COR-L47 (cell line): ENCODE results near the gene RNF222.
"Not testable (repeated sequence)": the region's sequence is repeated elsewhere in the genome, so short reads cannot be mapped to it uniquely, and the experiment has no call there.

Source experiments
- DNase-seq: peaks from one replicate; lab custom pipeline; 2025; lab: John Stamatoyannopoulos, UW

The RNF222 gene

GRCh38 chr17:8380049-8380448 is 17.6 kb downstream of the RNF222 start:
- DNase-seq = no peak

GRCh38 chr17:8378117-8378516 is 19.5 kb downstream of the RNF222 start:
- not testable (repeated sequence) for DNase-seq

DNA sequence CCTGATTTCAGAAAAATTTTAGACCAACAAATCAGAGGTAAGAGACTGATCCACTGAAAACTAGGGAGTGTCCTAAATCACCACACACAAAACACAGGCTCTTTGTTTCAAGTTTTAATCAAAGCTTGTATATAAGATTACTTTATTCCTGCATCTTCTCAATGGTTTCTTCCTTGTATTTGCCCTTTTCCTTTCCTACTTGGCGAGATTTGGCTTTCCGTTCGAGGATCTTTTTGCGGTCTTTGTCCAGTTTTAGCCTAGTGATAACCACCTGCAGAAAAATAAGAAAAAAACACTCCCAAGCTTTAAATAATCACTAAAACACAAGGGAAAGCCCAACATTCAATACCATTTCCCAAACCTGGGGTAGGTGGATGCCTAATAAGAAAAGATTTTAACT is 20.2 kb downstream of the RNF222 start:
- no peak for DNase-seq

- peak; percentile 63 for DNase-seq
Measured at GRCh38 chr17:8376271-8377067, 21.2 kb downstream of the RNF222 start, which contains the start of gene KRABD2. Gene KRABD2, minus strand, starts transcription at chr17:8376704.

- no peak for DNase-seq
Measured at GRCh38 chr17:8375738-8376259, 21.8 kb downstream of the RNF222 start.

- not testable (repeated sequence) for DNase-seq
Measured at GRCh38 chr17:8373856-8374255, 23.8 kb downstream of the RNF222 start.

DNA sequence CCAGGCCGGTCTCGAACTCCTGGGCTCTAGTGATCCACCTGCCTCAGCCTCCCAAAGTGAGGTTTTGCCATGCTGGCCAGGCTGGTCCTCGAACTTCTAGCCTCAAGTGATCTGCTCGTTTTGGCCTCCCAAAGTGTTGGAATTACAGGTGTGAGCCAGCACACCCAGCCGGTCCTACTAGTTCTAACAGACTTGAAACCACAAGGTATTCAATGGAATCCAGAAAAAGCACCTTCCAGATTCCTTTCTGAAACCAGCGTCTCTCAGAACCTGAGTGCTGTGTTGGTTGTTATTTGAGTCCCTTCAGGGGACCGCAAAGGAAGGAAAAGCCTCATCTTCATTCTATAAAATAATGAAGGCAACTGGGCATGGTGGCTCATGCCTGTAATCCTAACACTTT is 25.2 kb downstream of the RNF222 start:
- DNase-seq = no peak

DNA sequence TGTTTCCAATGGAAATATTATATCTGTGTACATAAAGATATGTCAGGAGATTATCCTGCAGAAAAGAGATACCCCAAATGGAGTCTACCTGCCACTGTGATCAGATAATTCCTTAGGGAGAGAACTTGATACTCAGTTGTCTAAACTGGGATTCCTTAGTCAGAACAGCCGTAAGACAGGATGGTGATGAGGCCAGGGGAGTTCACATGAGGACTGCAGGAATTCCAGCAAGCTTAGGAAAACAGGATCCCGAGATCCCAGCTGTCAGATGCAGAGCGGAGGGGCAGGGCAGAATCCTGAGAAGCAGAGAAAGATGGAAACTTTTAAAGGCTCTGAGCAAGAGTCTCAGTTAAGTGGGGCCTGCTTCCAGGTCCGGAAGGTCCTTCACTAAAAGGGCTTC is 25.8 kb downstream of the RNF222 start:
- DNase-seq = no peak

DNA sequence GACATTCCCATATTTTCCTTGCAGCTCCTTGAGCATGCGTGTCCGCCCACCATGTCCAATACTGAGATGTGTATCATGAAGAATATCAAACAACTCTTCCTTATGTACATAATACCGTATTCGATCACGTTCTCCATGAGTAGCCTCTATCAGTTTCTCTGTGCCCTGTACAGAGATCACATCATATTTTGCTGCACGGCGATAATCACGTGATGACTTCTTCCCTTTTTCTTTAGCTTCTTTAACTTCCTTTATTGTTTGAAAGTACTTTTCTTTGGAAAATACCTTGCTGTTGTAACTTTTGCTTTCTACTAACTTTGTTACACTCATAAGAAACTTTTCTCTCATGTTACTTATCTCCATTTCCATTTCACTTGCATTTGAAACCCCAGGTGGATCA is 27.7 kb downstream of the RNF222 start:
- no peak for DNase-seq

DNA sequence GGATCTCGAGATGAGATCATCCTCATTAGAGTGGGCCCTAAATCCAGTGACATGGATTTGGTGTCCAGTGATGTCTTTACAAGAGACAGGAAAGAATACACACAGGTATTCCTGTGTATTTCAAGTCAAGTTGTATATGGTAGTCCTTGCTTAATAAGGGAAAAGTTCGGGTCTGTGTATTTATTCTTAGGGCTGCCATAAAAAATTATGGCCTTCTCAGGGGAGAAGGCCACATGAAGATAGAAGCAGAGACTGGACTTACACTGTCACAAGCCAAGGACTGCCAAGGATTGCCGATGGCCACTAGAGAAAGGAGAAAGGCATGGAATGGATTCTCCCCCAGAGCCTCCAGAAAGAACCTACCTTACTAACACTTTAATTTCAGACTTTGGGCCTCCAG is 29.4 kb downstream of the RNF222 start:
- no peak for DNase-seq

- no peak for DNase-seq
Measured at GRCh38 chr17:8366231-8366630, 31.4 kb downstream of the RNF222 start.

DNA sequence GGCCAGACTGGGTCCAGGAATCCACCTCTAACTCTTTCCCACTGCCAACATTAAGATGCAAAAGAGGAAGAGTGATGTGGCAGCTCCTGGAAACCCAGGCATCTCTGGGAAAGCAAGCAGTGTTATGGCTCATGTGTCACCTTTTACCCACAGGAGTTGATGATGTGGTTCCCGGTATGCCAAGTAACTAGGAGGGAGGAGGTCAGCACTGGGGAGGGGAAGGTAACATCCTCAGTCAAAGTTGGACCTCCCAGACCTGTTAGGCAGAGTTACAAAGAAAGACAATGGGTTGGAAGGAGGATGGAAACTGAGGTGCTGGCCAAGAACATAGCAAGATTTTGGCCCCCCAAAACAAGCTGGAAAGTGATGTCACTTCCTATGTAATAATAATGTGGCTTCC is 32.5 kb downstream of the RNF222 start:
- no peak for DNase-seq

GRCh38 chr17:8362651-8363332 is 34.8 kb downstream of the RNF222 start:
- no peak for DNase-seq

DNA sequence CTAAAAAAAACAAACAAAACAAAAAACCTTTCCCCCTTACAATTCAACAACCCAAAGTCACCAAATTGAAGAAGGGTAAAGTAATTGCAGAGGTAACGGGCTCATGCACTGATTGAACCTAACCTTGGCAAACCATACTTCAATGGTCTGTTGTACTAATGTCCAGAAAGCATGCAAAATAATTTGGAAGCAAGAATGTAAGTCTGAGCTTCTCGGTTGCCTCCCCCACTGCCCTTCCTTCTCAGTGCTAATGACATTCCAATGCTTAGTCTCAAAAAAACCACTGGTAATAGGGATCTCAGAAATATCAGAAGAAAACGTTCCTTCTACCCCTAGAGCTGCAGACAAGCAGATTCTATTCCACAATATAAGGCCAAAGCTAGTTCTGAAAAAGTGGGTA is 36.9 kb downstream of the RNF222 start:
- DNase-seq = no peak

- DNase-seq = no peak
Measured at GRCh38 chr17:8360260-8360659, 37.4 kb downstream of the RNF222 start.

- no peak for DNase-seq
Measured at GRCh38 chr17:8359769-8360168, 37.9 kb downstream of the RNF222 start.

- no peak for DNase-seq
Measured at GRCh38 chr17:8357910-8358309, 39.7 kb downstream of the RNF222 start.

DNA sequence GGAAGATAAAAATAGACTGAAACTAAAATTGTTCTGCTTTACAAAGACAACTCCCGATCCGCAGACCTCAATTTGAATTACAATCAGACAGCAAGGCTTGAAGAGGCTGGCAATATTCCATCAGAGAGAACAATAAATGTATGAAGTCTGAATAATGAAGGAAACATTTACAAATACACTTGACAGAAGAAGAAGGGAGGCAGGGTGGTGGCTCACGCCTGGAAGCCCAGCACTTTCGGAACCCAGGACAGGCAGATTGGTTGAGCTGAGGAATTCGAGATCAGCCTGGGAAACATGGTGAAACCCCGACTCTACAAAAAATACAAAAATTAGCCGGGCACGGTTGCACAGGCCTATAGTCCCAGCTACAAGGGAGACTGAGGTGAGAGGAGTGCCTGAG is 43.4 kb downstream of the RNF222 start:
- no peak for DNase-seq

GRCh38 chr17:8353736-8354135 is 43.9 kb downstream of the RNF222 start:
- DNase-seq = no peak

DNA sequence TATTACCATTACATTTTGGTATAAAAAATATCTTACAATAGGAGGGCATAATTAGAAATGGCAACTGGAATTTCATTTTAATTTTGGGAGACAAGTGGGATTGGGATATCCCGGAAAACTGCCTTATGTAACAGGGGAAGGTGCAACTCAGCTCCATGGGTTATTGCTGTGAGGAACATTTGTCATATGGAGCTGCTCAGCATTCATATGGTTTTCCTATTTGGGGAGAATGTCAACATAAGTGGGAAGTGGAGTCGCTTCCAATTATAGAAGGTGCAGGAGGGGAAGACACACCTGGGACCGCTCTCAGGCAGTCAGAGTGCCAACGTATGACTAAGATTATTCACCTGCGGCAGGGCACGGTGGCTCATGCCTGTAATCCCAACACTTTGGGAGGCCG is 47.3 kb downstream of the RNF222 start:
- DNase-seq = no peak

DNA sequence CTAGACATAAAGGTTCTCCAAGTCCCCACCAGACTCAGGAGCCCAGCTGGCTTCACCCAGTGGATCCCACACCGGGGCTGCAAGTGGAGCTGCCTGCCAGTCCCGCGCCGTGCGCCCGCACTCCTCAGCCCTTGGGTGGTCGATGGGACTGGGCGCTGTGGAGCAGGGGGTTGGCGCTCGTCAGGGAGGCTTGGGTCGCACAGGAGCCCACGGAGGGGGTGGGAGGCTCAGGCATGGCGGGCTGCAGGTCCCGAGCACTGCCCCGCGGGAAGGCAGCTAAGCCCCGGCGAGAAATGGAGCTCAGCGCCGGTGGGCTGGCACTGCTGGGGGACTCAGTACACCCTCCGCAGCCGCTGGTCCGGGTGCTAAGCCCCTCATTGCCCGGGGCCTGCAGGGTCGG is 50.6 kb downstream of the RNF222 start:
- DNase-seq = not testable (repeated sequence)

DNA sequence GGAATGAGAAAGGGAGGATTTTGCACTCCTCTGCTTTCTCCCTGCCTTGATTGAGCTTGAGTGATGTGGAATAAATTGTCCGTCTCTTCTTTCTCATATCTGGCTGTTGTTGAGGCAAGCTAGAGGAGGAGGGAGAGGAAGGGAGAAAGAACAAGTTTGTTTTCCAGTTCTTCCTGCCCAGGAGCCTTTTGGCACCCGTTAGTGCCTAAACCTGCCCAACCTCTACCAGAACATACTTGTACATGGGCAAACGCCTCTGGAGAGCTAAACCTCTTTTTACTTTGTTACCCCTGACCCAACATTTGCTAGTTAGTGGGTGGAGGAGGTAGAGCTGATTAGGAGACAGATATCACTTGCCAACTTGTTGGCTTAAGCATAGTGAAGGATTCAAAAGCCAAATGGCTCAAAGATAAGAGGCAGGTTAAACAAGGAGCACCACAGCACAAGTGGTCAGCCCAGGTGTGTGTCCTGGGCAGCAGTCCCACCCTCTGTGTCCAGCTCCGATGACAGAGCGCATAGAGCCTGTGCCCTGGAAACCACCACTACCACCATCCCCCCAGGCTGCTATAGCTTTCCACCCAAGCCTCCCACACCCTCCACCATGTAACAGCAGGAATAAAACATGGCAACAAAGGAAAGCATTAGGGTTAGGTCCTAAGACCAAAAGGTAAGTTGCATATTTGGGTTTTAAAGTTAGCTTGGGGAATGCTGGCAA is 51.5 kb downstream of the RNF222 start:
- no peak for DNase-seq
